Measurements from ENCODE around the gene SLC49A4.

- TF ChIP-seq, protein P1, sequence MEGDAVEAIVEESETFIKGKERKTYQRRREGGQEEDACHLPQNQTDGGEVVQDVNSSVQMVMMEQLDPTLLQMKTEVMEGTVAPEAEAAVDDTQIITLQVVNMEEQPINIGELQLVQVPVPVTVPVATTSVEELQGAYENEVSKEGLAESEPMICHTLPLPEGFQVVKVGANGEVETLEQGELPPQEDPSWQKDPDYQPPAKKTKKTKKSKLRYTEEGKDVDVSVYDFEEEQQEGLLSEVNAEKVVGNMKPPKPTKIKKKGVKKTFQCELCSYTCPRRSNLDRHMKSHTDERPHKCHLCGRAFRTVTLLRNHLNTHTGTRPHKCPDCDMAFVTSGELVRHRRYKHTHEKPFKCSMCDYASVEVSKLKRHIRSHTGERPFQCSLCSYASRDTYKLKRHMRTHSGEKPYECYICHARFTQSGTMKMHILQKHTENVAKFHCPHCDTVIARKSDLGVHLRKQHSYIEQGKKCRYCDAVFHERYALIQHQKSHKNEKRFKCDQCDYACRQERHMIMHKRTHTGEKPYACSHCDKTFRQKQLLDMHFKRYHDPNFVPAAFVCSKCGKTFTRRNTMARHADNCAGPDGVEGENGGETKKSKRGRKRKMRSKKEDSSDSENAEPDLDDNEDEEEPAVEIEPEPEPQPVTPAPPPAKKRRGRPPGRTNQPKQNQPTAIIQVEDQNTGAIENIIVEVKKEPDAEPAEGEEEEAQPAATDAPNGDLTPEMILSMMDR (IDR thresholded peaks at IDR 0.05) = no peak
- TF ChIP-seq EP300 (IDR thresholded peaks at IDR 0.05) (no peak), POLR2A (IDR thresholded peaks at IDR 0.05) (no peak)
These were observed 7.5 kb downstream of the SLC49A4 start for GRCh38 chr3:122802323-122802722.

Measured in gastroesophageal sphincter (tissue), 3 donors.